GM18520 (cell line): ENCODE data around the gene RHBG.

Experiments used
- ATAC-seq: cut with Tn5 transposase; IDR thresholded peaks from one replicate; pipeline ENCODE4 v1.9.1; 2021; ENCODE audit not compliant: unreplicated experiment

RHBG gene

DNA sequence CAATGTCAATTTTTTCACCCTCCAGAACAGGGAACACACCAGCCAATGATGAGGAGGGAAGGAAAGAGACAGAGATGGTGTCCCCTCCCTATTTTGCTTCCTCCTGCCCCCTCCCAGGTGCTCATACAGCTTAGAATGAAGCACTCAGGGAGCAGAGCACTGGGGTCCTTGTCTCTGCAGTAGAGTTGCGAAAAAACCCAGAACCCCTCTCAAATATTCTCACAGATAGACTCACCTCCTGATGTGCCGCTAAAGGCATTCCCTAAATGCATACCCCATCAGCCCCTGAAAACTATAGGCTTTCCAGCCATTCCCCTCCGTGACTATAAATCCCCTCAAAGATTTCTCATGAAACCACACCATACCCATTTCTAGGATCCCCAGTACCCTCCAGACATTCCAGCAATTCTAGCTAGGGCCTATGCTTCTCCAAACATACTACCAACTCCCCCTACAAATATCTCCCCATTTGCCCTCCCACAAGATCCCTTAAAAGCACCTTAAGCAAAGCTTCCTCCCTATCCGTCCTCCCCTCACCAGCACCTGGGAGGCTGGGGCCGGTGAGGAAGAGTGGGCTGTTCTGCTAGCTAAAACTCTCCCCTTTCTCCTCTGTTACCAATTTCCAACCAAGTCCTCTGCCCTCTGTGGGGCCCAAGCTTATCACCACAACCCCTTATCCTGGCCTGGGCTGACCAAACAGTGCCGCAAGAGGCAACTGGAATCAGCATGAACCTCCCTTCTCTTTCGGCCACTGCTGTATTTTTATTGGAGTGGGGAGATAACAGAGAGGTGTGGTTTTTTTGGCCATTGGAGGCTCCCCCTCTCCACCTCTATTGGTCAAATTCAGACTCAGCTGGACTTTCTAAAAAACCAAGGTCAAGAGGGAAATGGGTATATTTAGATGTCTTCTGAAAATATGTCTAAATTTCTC is 54.7 kb downstream of the RHBG start:
- ATAC-seq = no peak

DNA sequence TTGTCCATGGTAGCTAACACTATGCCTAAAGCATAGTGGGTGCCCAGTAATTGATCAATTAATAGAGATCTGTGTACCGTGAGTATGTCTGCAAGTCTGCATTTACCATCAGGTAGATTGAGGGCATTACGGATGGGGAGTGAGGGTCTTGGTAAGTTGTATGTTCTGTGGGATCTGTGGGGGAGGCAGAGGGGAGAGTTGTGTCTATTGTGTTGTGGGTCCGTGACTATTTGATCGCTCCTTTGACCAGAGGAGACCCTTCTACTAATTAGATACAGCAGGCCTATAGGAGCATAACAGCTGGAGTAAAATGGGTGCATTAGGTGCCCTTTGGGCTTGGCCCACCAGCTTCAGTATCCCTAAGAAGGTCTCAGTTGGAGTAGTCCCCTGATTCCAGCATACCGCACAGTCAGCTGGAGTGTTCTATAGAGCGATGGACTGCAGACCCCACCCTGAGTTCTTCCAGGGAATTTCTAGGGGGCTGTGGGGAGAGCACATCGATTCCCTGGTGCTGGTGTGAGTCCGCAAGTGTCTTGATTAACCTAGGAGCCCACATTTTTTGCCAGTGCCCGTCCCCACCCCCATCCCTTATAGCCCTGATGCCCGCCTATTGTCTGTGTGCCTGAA is 55.9 kb downstream of the RHBG start:
- ATAC-seq = no peak

DNA sequence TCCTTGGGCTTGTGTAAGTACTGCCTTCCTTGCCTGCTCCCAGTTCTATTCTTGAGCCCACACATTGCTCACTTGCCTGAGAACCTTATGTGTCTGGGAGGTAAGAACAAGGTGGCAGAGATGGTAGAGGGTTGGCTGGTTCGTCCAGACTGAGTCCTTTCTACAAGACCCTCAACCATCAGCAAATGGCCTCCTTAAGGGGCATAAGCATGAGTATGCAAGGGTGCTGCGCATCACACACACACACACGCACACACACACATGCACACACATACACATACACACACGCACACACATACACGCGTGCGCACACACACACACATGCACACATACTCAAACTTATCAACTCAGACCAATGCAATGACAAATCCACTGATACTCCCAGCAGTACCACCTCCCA is 56.9 kb downstream of the RHBG start:
- no peak for ATAC-seq

DNA sequence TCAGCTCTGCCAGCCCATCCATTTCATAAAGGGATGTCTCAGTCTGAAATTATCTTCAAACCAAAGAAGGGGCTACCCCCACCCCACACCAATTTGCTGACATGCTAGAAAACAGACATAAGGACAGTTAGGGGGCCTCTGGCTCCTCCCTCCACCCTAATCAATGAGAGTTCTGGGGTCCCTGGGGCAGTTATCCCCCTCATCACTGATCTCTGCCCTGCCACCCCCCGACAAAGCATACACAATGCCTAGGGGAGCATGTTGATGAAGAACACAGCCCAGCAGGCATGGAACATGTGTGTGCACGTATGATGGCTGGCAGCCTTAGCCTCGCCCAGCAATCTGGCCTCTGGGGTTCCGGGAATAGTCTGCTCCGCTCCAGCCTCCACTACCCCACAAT is 58.9 kb downstream of the RHBG start:
- no peak for ATAC-seq

DNA sequence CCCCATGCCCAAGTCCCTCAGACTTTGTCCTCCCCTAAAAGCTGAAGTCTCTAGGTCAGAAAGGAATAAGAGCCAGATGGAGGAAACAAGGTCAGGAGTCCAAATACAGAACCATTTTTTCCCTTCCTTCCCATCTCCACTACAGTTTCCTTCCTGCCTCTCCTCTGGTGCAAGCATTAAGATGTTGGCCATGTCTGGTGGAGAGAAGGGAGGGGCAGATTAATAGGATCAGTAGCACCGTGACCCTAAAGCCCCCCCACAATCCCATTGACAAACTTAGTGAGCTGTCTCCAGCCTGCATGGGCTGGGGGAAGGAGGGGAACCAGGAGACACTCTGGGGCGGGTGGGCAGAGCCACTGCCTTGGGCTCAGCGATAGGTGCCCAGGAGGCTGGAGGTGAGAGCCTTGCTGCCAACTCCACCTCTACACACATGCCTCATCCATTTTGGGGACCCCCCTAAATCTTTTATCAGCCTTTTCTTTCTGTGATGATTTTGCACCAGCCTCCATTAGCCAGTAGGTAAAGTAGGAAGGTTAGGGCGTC is 59.8 kb downstream of the RHBG start:
- no peak for ATAC-seq

DNA sequence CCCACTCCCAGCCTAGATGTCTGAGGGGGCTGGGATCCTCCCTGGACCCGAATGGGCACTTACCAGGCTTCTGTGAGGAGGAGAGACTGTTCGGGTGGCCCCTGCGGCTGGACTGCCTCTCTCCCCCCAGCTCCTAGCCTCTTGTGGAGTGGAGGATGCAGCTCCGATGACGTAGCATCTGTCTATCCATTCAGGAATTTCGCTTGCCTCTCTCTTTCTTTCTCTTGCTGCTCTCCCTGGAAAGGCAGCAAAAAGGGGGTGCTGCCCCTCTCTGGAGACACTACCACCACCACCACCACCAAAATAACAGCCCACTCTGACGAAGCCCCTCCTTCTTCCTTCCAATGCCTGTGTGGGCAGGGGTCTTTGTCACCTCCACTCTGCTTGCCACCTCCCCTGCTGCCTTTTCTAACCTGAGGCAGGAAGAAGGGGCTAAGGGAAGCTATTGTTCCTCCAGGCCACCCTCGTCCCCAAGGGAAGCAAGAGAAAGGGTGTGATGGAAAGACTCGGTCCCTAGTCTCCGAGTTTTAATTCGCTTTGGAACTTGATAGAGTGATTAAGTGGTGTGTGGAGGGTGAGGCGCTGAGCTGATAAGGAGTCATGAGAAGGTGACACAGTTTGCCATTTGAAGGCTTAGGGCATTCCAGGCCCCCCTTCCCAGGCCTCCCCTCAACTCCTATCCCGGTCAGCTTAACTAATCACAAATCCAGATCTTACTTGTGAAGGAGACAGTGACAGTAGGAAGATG is 60.5 kb downstream of the RHBG start:
- ATAC-seq = no peak

DNA sequence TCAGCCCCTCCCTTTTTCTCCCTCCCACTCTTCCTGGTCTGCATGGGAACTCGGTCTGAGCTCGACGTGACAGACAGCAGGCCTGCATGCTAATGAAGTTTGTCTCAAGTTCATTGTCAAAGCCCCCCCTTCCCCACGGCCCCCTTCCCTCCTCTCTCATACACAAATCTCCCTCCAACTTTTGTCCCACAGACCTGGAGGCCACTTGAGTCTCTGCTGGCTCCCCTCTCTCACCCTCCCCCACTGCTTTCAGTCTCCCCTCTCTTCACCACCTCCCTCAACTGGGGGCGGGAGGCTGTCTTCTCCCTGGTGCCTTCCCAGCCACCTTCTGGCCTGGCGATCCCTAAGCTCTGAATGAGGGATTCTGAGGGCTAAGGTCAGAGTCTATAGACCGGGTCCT is 61.3 kb downstream of the RHBG start:
- no peak for ATAC-seq

DNA sequence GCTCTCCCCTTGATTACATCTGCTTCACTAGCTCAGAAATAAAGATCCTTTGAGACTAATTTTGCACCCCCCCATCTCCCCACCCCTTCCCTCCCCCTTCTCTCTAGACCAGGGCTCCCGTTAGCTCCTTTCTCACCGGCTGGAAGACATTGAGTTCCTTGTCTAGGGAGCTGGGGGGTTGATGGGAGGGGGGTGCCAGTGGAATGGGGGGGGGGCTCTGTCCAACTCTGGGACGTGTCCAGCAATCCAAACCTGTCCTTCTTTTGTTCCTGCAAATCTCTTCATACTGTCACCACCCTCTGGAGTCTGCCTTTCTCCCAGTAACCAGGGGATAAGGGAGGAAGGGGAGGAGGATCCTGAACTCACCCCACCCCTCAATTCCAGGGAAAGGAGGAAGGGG is 61.9 kb downstream of the RHBG start:
- ATAC-seq = no peak

DNA sequence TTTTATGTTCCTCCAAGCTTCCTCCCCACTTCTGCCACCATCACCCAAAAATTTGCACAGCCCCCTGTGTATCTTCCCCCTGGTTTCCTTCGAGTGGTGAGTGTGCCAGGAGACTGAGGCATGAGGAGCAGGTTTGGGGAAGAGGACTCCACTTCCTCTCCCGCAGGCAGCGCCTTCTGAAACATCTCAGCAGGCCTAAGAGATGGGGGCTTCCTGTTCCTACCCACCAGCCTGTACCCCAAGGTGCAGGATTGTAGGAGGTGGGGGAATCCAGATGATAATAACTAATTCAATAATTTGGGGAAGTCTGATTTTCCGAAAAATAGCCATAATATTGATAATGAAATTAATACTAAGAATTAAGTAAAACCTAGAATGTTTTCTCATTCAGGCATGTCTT is 62.4 kb downstream of the RHBG start:
- ATAC-seq = no peak

DNA sequence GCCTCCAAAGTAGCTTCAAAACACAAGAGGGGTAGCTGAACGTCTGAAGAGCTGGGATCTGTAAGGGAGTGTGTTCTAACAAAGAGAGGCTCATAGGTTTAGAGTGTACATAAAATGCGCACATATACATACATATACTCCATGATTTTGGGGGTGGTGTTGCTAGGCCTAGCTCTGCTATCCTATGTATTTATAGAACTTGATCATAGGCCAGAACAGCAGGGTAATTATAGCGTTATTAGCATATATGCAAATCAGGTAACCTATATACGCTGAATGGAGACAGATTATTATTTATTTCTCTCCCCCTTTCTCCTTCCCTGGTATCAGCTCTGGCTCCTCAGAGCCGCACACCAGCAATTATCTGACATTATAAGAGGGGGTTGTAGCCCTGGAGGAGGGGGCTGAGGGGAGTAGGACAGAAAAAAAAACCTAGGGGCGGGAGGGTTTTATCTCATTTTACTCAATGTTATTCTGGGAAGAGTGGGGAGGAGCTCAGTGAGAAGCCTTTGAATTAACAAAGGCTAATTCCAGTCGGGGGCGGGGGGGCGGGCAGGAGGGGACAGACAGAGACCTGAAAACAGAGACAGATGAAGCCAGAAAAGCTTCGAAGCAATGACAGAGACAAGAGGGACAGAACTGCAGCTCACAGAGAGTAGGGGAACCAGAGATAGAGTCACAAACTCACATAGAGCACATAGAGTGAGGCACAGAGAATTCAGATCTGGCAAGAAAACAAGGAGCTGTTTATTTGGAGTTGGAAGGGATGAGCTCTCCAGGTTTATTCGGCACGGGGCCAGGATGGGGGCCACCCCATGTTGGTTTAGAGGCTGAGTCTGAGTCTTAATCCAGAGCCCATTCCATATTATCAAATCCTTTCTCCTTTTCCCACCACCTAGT is 63.0 kb downstream of the RHBG start:
- ATAC-seq = no peak

DNA sequence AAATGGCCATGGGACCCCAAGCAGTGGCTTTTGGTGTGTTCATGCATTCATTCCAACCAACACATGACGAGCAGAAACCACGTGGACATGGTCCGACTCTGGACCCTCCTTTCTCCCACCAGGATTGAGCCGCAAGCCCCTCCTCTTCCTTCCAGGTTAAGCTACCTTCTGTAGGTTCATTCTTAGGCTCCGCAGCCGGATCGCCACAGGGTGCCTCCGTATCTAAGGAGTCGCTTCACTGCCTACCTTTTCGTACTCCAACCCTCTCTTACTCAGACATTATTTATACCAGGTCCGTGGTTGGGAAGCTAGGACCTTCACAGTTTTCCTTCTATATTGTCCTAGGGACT is 63.6 kb downstream of the RHBG start:
- ATAC-seq = no peak

DNA sequence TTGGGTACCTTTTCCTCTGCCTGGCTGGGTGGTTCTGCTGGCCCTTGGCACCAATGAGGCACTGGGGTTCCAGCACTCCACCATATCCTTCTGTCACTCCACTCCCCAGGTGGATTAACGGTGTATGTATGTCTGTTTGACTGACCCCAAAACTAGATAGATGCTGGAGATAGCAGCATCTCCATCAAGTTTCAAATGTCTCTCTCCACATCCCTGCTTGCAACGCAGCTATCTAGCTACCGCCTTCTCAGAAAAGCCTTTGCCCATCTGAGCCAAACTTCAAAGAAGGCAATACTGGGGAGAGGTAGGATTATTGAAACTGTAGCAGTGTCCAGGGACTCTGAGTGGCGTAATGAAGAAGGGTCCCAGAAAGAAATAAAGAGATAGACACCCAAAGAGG is 64.0 kb downstream of the RHBG start:
- ATAC-seq = no peak

DNA sequence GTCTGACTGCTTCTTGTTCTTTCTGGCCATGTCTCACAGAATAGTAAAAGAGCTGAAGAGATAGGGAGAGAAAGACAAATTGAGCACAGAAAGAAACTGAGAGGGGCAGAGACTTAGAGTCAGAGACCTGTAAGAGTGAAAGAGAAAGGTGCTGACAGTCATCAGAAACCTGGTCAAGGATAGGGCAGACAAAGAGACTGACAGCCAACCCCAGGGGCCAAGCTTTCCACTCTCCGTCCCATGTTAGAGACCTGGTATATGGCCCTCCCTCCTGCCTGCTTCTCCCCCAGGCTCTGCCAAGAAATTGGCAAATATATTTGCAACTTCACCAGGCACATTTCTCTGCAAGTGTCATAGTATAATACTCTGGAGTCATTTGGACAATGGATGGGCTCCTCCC is 64.6 kb downstream of the RHBG start:
- no peak for ATAC-seq
